ENCODE data around the gene TM4SF18. TPM values are rescaled to one million over a fixed set of nuclear protein-coding genes. Genes with fewer than 3 reads are reported as not detected.
"Not testable (repeated sequence)": the region's sequence is repeated elsewhere in the genome, so short reads cannot be mapped to it uniquely, and the experiment has no call there.

Gene TM4SF18, protein sequence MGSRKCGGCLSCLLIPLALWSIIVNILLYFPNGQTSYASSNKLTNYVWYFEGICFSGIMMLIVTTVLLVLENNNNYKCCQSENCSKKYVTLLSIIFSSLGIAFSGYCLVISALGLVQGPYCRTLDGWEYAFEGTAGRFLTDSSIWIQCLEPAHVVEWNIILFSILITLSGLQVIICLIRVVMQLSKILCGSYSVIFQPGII
- polyA plus RNA-seq (ENCODE audit: low read depth in 6 of 6), result not detected

DNA sequence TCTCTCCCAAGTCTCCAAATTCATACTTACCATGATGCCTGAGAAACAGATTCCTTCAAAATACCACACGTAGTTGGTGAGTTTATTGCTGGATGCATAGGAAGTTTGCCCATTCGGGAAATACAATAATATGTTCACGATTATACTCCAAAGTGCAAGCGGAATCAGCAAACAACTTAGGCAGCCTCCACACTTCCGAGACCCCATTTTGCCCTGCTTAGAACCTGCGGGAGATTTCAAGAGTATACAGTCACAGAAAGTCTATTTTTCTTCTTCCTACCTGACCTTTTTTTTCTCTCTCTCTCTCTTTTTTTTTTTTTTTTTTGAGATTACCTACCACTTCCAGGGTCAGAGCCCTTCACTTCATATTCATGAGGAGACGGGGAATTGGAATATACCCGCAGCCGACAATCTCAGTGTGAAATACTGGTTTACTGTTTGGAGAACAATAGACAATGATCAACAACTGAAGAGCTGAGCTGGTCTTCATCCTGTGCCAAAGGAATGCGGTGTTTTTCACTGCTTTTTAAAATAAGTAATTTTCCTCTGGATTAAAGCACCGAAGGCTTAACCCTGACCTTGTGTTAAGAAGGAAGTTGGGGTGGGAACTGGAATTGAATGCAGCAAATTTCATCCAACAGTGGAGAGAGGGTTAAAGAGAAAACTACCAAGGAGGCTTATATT, at the start of gene TM4SF18:
Gene TM4SF18 (minus strand): TSS at position 461 of the 684 bp plus-strand sequence. CDS start 254 bp downstream, at position 207.
- ATAC-seq (ENCODE audit: low read depth in 2 of 2), result no peak
- H3K36me3 Mint-ChIP-seq, result no peaks in the 10 kb centered on the region
- H3K27me3 Mint-ChIP-seq, result peaks cover 0 to 6% (median 0%) of the 10 kb centered on the region in 3 donors
- H3K27ac Mint-ChIP-seq, result no peak within 1 kb of the TSS
- peaks cover 0 to 2% (median 0%) of the 10 kb centered on the region in 7 donors for H3K9me3 Mint-ChIP-seq
- no peak for DNase-seq
- H3K4me1 Mint-ChIP-seq, result no peaks in the 10 kb centered on the region
- no peak within 1 kb of the TSS for H3K4me3 Mint-ChIP-seq

DNA sequence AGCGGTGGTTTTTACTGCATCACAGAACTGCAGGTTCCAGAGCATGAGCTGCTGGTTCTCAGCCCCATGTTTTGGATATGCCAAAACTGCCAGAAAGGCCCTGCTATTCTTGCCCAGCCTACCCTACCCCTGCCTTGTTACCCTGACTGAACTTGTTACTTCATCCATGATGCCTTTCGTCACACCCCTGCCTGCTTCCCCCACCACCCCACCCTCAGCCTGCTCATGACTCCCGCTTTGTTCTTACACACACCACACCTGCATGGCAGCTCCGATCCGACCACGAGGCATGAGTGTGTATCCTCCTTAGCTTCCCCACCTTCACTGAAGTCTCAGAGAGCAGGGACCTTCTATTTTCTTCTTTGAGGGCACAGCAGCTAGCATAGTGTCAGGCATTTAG, 49.1 kb upstream of the TM4SF18 start:
- Mint-ChIP-seq H3K4me1 (peaks cover 0 to 4% (median 2%) of the 10 kb centered on the region in 3 donors), H3K27me3 (peaks cover 13 to 20% (median 14%) of the 10 kb centered on the region in 3 donors), H3K36me3 (no peaks in the 10 kb centered on the region), H3K4me3 (no peak overlapping the region), H3K27ac (no peak overlapping the region), H3K9me3 (peaks cover 0 to 7% (median 0%) of the 10 kb centered on the region in 7 donors)
- DNase-seq (no peak), ATAC-seq (ENCODE audit: low read depth in 2 of 2) (no peak)

DNA sequence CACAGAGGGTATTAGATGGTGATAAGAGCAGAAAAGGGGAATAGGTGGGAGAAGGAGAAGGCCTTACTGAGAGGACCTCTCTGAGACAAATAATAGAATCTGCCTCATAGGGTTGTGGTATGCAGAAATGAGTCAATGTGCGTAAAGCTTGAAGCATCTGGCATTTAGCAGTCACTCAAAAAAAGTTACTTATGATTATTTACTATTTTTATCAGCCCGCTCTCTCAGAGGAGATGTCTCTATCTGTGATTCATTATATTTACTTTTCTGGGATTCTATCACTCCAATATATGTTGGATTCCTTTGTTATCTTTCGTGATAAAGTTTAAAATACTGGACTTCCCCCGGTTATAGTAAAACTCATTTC, 48.6 kb upstream of the TM4SF18 start:
- peaks cover 0 to 7% (median 0%) of the 10 kb centered on the region in 7 donors for H3K9me3 Mint-ChIP-seq
- H3K36me3 Mint-ChIP-seq, result no peaks in the 10 kb centered on the region
- peaks cover 0 to 7% (median 7%) of the 10 kb centered on the region in 3 donors for H3K4me1 Mint-ChIP-seq
- no peak overlapping the region for H3K4me3 Mint-ChIP-seq
- H3K27me3 Mint-ChIP-seq, result peaks cover 13 to 24% (median 18%) of the 10 kb centered on the region in 3 donors
- peak overlapping the region in 1 of 6 donors; percentile 11 for H3K27ac Mint-ChIP-seq
- DNase-seq (no peak), ATAC-seq (ENCODE audit: low read depth in 2 of 2) (no peak)

DNA sequence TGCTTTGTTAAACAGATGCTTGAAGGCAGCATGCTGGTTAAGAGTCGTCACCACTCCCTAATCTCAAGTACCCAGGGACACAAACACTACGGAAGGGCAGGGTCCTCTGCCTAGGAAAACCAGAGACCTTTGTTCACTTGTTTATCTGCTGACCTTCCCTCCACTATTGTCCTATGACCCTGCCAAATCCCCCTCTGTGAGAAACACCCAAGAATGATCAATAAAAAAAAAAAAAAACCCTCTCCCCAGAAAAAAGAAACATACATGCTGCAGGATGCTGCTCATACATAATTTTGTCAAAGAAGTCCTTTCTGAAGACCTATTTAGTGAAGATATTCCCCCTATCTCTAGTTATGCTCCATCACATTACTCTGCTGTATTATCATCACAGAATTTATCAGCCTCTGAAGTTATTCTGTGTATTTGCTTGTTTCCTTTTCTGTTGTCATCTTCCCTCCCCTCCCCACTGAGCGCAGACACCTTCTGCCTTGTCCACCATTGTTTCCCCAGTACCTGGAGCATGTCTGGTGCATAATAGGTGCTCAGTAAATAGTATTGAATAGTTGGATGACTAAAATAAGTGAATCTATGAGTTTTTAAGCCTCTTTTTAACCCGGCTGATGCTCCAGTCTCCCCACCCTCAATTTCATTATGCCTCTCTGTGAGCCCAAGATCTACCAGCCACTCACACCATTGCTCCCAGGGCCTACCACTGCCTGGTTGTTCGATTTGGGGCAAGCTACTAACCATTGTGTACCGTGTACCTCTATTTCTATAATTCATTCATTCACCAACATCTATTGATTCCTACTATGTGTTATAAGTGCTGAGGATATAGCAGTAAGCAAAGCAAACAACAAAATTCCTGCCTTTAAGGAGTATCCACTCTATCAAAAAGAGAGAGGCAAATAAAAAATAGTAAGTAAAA, 48.0 kb upstream of the TM4SF18 start:
- peak overlapping the region in 1 of 6 donors; percentile 11 for H3K27ac Mint-ChIP-seq
- peaks cover 0 to 7% (median 0%) of the 10 kb centered on the region in 7 donors for H3K9me3 Mint-ChIP-seq
- H3K4me1 Mint-ChIP-seq, result peaks cover 0 to 8% (median 8%) of the 10 kb centered on the region in 3 donors
- no peak overlapping the region for H3K4me3 Mint-ChIP-seq
- no peak for DNase-seq
- no peak for ATAC-seq (ENCODE audit: low read depth in 2 of 2)
- no peaks in the 10 kb centered on the region for H3K36me3 Mint-ChIP-seq
- H3K27me3 Mint-ChIP-seq, result peaks cover 13 to 29% (median 23%) of the 10 kb centered on the region in 3 donors

DNA sequence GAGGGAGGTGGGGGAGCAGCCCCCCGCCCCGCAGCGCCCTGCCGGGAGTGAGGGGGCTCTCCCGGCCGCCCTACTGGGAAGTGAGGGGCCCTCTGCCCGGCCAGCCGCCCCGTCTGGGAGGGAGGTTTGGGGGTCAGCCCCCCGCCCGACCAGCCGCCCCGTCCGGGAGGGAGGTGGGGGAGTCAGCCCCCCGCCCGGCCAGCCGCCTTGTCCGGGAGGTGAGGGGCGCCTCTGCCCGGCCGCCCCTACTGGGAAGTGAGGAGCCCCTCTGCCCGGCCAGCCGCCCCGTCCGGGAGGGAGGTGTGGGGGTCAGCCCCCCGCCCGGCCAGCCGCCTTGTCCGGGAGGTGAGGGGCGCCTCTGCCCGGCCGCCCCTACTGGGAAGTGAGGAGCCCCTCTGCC, 46.8 kb upstream of the TM4SF18 start:
- DNase-seq; H3K9me3 Mint-ChIP-seq; H3K4me3 Mint-ChIP-seq; H3K27ac Mint-ChIP-seq; ATAC-seq (ENCODE audit: low read depth in 2 of 2); H3K36me3 Mint-ChIP-seq; H3K4me1 Mint-ChIP-seq: not testable (repeated sequence)
- H3K27me3 Mint-ChIP-seq, result peaks cover 13 to 29% (median 23%) of the 10 kb centered on the region in 3 donors

DNA sequence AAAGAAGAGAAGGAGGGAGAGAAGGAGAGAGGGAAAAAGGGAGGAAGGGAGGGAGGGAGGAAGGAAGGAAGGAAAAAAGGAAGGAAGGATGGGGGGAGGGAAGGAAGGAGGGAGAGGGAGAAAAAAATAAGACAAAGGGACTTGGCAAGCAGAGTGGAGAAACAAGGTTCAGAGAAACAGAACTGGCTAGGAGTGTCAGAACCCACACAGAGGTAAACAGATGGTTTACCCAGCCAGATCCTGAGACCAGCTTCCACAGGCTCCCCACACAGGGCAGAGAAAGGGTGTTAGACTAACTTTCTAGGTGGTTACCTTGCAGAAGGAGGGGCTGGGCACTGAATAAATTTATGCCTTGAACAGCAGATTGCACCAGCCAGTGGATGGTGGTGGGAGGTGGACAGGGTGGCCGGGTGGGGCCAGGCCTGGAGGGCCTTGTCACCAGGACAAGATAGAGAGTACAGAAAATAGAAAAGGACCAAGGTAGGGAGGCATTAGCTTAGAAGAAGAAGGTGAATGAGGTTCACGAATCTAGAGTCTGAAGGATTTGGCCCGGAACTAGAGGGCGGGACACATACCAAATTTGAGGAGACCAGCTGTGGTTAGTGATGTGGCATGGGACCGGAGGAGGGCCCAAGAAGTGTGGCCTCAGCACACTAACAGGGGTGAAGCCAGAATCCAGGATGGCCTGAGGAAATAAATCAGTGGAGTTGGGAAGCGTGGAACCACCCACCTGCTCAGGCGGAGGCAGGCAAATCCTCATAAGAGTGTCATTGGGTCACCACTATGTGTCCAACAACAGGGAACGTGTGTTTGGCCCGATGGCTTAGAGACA, 45.3 kb upstream of the TM4SF18 start:
- DNase-seq (no peak), ATAC-seq (ENCODE audit: low read depth in 2 of 2) (no peak)
- Mint-ChIP-seq H3K36me3 (no peaks in the 10 kb centered on the region), H3K27me3 (peaks cover 13 to 29% (median 23%) of the 10 kb centered on the region in 3 donors), H3K9me3 (peaks cover 0 to 7% (median 0%) of the 10 kb centered on the region in 7 donors), H3K4me1 (peaks cover 0 to 8% (median 8%) of the 10 kb centered on the region in 3 donors), H3K27ac (peak overlapping the region in 1 of 6 donors; percentile 0), H3K4me3 (no peak overlapping the region)

DNA sequence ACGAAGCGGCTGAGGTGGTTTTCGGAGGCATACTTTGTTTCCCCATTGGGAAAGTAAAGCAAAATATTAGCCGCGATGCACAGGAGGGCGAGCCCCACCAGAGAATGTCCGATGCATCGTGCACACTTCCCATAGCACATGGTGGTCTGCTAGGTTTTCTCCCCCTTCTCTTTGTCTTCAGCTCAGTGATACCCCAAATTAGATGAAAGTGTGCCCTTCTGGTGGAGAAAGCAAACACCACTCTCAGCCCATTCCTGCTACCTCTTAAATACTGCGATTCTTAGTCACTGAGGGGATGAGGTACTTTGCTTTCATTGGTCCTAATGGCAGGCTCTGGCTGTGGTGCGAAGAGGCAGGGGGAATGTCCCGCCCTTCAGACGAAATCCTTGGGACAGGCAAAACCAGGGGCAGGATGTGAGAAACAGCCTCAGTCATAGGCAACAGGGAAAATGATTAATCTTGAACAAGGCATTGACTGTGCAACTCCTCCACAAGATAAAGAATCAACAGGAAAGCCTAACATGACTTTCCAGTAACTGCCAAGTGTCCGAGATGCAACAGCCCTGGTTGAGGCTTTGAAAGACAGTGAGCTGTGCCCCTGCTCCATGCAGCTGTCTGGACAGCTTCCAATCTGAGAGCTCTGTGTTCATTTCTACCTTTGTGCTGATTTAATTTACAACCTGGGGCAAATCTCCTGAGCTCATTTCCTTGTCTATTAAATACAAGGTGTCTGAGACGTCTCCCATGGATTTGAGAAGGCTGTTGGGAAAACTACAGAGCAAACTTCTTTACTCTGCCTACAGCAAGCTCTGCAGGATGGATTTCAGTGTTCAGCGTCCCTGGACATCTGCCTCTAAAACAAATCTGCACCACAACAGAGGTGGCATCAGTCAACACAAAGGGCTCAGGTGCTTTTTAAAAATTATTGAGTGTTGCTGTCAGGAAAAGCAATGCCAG, 44.2 kb upstream of the TM4SF18 start, which contains the start of gene TM4SF1:
Gene TM4SF1 (minus strand): TSS at position 242 of the 957 bp plus-strand sequence. CDS start 102 bp downstream, at position 140.
- peaks cover 8 to 29% (median 23%) of the 10 kb centered on the region in 3 donors for H3K27me3 Mint-ChIP-seq
- DNase-seq (no peak), ATAC-seq (ENCODE audit: low read depth in 2 of 2) (no peak)
- H3K27ac Mint-ChIP-seq, result no peak within 1 kb of the TSS
- no peaks in the 10 kb centered on the region for H3K36me3 Mint-ChIP-seq
- H3K4me1 Mint-ChIP-seq, result peaks cover 0 to 8% (median 8%) of the 10 kb centered on the region in 3 donors
- peaks cover 0 to 7% (median 0%) of the 10 kb centered on the region in 7 donors for H3K9me3 Mint-ChIP-seq
- peak within 1 kb of the TSS in 3 of 8 donors; percentile 4 to 22 (median 5) for H3K4me3 Mint-ChIP-seq

DNA sequence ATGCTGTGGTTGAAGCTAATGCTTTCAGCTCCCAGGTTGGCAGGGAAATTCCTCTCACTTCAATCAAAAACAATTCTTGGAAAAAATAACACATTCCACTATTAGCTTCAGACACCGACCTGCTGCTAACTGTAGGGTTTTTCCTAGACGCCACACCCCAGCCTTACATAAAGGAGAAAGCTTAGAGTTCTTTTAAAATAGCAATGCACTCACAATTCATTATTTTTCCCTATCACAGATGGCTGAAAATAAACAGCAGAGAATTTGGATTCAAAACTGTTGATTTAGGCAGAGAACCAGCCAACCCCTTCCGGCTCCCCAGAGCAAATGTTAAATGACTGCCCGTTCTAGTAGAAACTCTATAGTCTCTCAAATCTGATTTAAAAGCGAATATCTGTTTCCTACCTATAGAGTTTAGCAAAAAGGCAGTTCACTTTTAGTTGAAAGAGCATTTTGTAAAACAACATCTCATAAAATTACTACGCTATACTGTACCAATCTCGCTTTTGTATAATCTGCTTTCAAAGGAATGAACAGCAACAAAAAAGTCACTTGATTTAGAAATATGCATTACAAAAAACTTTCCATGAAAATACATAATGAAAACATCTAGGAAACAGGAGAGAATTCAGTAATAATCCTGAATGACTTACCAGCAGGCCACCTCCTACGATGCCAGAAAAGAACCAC, 43.4 kb upstream of the TM4SF18 start:
- no peak overlapping the region for H3K27ac Mint-ChIP-seq

DNA sequence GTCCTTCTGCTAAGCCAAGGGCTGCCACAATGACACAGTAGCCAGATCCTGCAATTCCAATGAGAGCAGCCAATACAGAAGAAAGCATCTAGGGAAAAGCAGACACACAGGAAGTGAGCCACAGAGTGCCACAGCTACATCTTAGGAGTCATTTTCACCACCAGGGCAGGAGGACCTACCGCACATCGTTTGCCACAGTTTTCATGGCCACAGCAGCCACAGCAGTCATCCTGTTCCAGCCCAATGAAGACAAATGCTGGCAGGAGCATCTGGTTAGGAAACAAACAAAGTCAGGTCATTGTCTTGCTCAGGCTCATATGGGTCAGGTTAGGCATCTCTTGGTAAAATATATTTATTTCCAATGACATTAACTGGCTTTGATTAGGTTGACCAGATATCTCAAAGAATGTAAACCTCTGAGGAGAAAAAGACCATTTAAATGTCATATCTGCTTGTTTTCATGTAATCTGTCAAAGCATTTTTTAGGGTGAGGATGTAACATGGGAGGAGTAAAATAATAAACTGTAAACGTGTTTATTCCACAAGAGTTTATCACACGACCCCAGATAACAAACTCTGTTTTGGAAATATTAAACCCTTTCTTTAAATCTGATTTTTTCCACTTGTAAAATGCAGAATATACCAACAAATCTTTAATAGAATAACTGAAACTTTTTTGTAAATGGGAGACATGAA, 42.2 kb upstream of the TM4SF18 start:
- DNase-seq (no peak), ATAC-seq (ENCODE audit: low read depth in 2 of 2) (no peak)
- H3K36me3 Mint-ChIP-seq, result no peaks in the 10 kb centered on the region
- peaks cover 0 to 8% (median 8%) of the 10 kb centered on the region in 3 donors for H3K4me1 Mint-ChIP-seq
- H3K27ac Mint-ChIP-seq, result no peak overlapping the region
- H3K9me3 Mint-ChIP-seq, result peaks cover 0 to 5% (median 0%) of the 10 kb centered on the region in 7 donors
- H3K4me3 Mint-ChIP-seq, result no peak overlapping the region
- H3K27me3 Mint-ChIP-seq, result peaks cover 8 to 29% (median 23%) of the 10 kb centered on the region in 3 donors

More for the DNA sequence above, 43.4 kb upstream of the TM4SF18 start:
- peaks cover 0 to 7% (median 0%) of the 10 kb centered on the region in 7 donors for H3K9me3 Mint-ChIP-seq
- ATAC-seq (ENCODE audit: low read depth in 2 of 2), result no peak
- H3K4me3 Mint-ChIP-seq, result peak overlapping the region in 1 of 8 donors; percentile 22
- peaks cover 0 to 8% (median 8%) of the 10 kb centered on the region in 3 donors for H3K4me1 Mint-ChIP-seq
- no peak for DNase-seq
- H3K27me3 Mint-ChIP-seq, result peaks cover 8 to 29% (median 23%) of the 10 kb centered on the region in 3 donors
- H3K36me3 Mint-ChIP-seq, result no peaks in the 10 kb centered on the region

DNA sequence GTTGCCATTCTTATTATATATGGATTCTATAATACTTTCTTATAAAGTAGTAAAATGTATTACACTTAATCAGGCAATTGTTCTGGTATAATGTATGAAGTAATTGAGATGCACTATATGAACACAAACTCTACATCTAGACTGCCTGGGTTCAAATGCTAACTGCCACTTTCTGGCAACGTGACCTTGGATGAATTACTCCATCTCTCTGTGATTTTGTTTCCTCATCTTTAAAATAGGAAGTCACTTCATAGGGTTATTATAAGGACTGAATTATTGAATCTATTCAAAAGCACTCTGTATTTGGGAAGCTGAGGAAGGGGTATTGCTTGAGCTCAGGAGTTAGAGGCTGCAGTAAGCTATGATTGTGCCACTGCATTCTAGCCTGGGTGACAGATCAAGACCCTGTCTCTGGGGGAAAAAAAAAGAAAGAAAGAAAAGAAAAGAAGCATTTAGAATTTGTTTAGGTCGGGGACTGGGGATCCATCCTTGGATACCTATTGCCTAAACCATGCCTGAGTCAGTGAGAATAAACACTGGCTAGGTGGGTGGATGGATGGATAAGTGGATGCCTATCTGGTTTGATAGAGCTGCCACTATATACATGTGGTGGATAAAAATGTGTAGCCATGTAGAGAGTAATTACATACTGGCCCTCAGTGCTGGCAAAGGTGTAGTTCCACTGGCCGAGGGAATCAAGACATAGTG, 41.5 kb upstream of the TM4SF18 start:
- peaks cover 0 to 8% (median 8%) of the 10 kb centered on the region in 3 donors for H3K4me1 Mint-ChIP-seq
- no peak overlapping the region for H3K4me3 Mint-ChIP-seq

More for the DNA sequence above, 41.5 kb upstream of the TM4SF18 start:
- ATAC-seq (ENCODE audit: low read depth in 2 of 2) (no peak), DNase-seq (no peak)
- H3K9me3 Mint-ChIP-seq, result peaks cover 0 to 5% (median 0%) of the 10 kb centered on the region in 7 donors
- H3K27me3 Mint-ChIP-seq, result peaks cover 8 to 29% (median 23%) of the 10 kb centered on the region in 3 donors
- no peaks in the 10 kb centered on the region for H3K36me3 Mint-ChIP-seq
- no peak overlapping the region for H3K27ac Mint-ChIP-seq
